Lung (tissue), 12 donors: ENCODE data around the gene ITPR1. TPM values are rescaled to one million over a fixed set of nuclear protein-coding genes. Genes with fewer than 3 reads are reported as not detected.

Experiments
- ATAC-seq: fragments of 200-7000 bp; cut with Tn5 transposase; one replicate; pipeline ENCODE4 v1.9.1; 2020; ENCODE audit warnings: moderate number of reproducible peaks; ENCODE audit not compliant: insufficient read depth, low FRiP score
- DNase-seq, 3 donors: peaks; one replicate each; pipeline ENCODE4 v3.0.0-alpha.2; 2013 to 2017
- H3K27ac ChIP-seq, 2 donors: one replicate each; pipeline ENCODE4 v1.5.1; 2013; ENCODE audit warnings: mild to moderate bottlenecking in 2 of 2, moderate library complexity in 2 of 2, control low read depth in 1 of 2, inconsistent platforms in 1 of 2, low read depth in 1 of 2, low read length in 1 of 2
- H3K27me3 ChIP-seq, 3 donors: one replicate each; pipeline ENCODE4 v1.5.1; 2013; ENCODE audit warnings: low read length in 2 of 3; ENCODE audit not compliant: control insufficient read depth in 3 of 3, insufficient read depth in 3 of 3
- H3K36me3 ChIP-seq, 4 donors: one replicate each; pipeline ENCODE4 v1.5.1; 2013; ENCODE audit warnings: low read length in 4 of 4, mild to moderate bottlenecking in 1 of 4, moderate library complexity in 1 of 4; ENCODE audit not compliant: control insufficient read depth in 4 of 4, insufficient read depth in 4 of 4
- H3K4me1 ChIP-seq, 5 donors: one replicate each; pipeline ENCODE4 v1.5.1; 2013; ENCODE audit warnings: low read length in 5 of 5, mild to moderate bottlenecking in 2 of 5, moderate library complexity in 1 of 5; ENCODE audit not compliant: control insufficient read depth in 5 of 5, insufficient read depth in 5 of 5
- H3K4me3 ChIP-seq: one replicate; pipeline ENCODE4 v1.5.1; 2013; ENCODE audit warnings: mild to moderate bottlenecking, control low read depth, moderate library complexity
- H3K9ac ChIP-seq, 2 donors: one replicate each; pipeline ENCODE4 v1.5.1; 2013; ENCODE audit warnings: low read length in 2 of 2, control low read depth in 1 of 2; ENCODE audit not compliant: insufficient read depth in 1 of 2
- H3K9me3 ChIP-seq, 4 donors: one replicate each; pipeline ENCODE4 v1.5.1; 2013; ENCODE audit warnings: low read length in 3 of 4, mild to moderate bottlenecking in 1 of 4, moderate library complexity in 1 of 4; ENCODE audit not compliant: control insufficient read depth in 4 of 4, insufficient read depth in 3 of 4
- CTCF ChIP-seq: IDR thresholded peaks from 2 replicates; pipeline ENCODE4 v1.5.1; 2012; ENCODE audit warnings: mild to moderate bottlenecking; ENCODE audit errors: control extremely low read depth, extremely low read depth
- WGBS, 2 donors: extraction: QIAGEN DNeasy Blood & Tissue Kit; methylation state at CpG; one replicate each; pipeline ENCODE4 v1.1.7; 2013; 5-methylcytosine and 5-hydroxymethylcytosine counted together
- polyA plus RNA-seq, 2 donors: library from polyadenylated mRNA; stranded (reverse); fragments of 200-250 nt; gene quantifications; one replicate each; pipeline ENCODE4 v1.2.1, GENCODE V29; 2013
- total RNA-seq, 2 donors: library from RNA; depleted of rRNA in 1 of 2; stranded (reverse); fragments of >200 nt in 1 of 2; gene quantifications; one replicate each; pipeline ENCODE4 v1.2.1, GENCODE V29; 2014 to 2021
- donor health status: control.
- donor health status: control.
- donor health status: Bipolar disorder and iron deficiency.
- donor health status: healthy.
- donor health status: DM: yes; HTN: yes; CAD: no.

ITPR1 gene
- total and polyA plus RNA-seq, 4 donors, result 12.4 to 152 (median 44.1) TPM

- WGBS, 2 donors, result 27 to 39% methylated on average over 3 of the region's 3 CpGs
- Histone ChIP-seq H3K27ac (peak overlapping the region in 1 of 2 donors; percentile 41), H3K4me3 (no peak overlapping the region), H3K4me1 (peaks cover 7 to 45% (median 20%) of the 10 kb centered on the region in 5 donors), H3K9ac (no peak overlapping the region), H3K9me3 (no peaks in the 10 kb centered on the region), H3K27me3 (no peaks in the 10 kb centered on the region), H3K36me3 (no peaks in the 10 kb centered on the region)
- no peak for TF ChIP-seq CTCF
- ATAC-seq (peak; percentile 45), DNase-seq (peak in 2 of 3 donors; percentile 39 to 53)
Observed at GRCh38 chr3:4582624-4583023, 89.5 kb downstream of the ITPR1 start.

- no peak for ATAC-seq
- no peak overlapping the region for H3K4me3 ChIP-seq
- H3K9me3 ChIP-seq, result no peaks in the 10 kb centered on the region
- no peaks in the 10 kb centered on the region for H3K27me3 ChIP-seq
- H3K4me1 ChIP-seq, result peaks cover 7 to 53% (median 20%) of the 10 kb centered on the region in 5 donors
- peak overlapping the region in 1 of 2 donors; percentile 42 for H3K9ac ChIP-seq
- H3K27ac ChIP-seq, result peak overlapping the region; percentile 28 to 33
- no peaks in the 10 kb centered on the region for H3K36me3 ChIP-seq
- DNase-seq, result peak in 2 of 3 donors; percentile 69 to 77
- no peak for TF ChIP-seq CTCF
- WGBS, 2 donors, result 25 to 29% methylated on average over 6 of the region's 6 CpGs
Observed at GRCh38 chr3:4583416-4583815, 90.3 kb downstream of the ITPR1 start.

GRCh38 chr3:4584456-4585249, 91.5 kb downstream of the ITPR1 start:
- ATAC-seq (peak; percentile 28), DNase-seq (peak in 2 of 3 donors; percentile 53 to 75)
- H3K9ac ChIP-seq, result peak overlapping the region in 1 of 2 donors; percentile 46
- peak overlapping the region; percentile 14 for H3K4me3 ChIP-seq
- no peak for TF ChIP-seq CTCF
- H3K27ac ChIP-seq, result peak overlapping the region; percentile 51 to 57
- 23 to 29% methylated on average over 12 of the region's 12 CpGs for WGBS, 2 donors
- H3K4me1 ChIP-seq, result peaks cover 9 to 65% (median 20%) of the 10 kb centered on the region in 5 donors
- no peaks in the 10 kb centered on the region for H3K9me3 ChIP-seq
- no peaks in the 10 kb centered on the region for H3K36me3 ChIP-seq
- no peaks in the 10 kb centered on the region for H3K27me3 ChIP-seq
